Hematopoietic multipotent progenitor cell treated with erythropoietin and hydrocortisone succinate and interleukin-3 and kit ligand, for 8 days (in vitro differentiated cells): ENCODE results near the gene OTOGL.
A peak's percentile ranks its signal among the peaks of the same experiment; 100 is the strongest.

Source experiments
- DNase-seq: peaks from one replicate; pipeline ENCODE4 v3.0.0-alpha.2; 2015

Gene OTOGL

GRCh38 chr12:80404629-80405028 is 305.3 kb downstream of the OTOGL start:
- no peak for DNase-seq

- no peak for DNase-seq
Observed at GRCh38 chr12:80406253-80406652, 306.9 kb downstream of the OTOGL start.

- no peak for DNase-seq
Observed at GRCh38 chr12:80411787-80412186, 312.4 kb downstream of the OTOGL start.

GRCh38 chr12:80412343-80412953 is 313.1 kb downstream of the OTOGL start:
- DNase-seq: peak; percentile 55

GRCh38 chr12:80413462-80413861 is 314.1 kb downstream of the OTOGL start:
- no peak for DNase-seq

GRCh38 chr12:80415466-80415865 is 316.1 kb downstream of the OTOGL start:
- DNase-seq: no peak

GRCh38 chr12:80419644-80420043 is 320.3 kb downstream of the OTOGL start:
- DNase-seq: no peak

- DNase-seq: no peak
Observed at GRCh38 chr12:80420075-80420474, 320.7 kb downstream of the OTOGL start.

- no peak for DNase-seq
Observed at GRCh38 chr12:80422550-80422949, 323.2 kb downstream of the OTOGL start.
